Ovary (tissue), 9 donors: ENCODE measurements around the gene GP9. TPM values are rescaled to one million over a fixed set of nuclear protein-coding genes. Genes with fewer than 3 reads are reported as not detected.

Source experiments
- DNase-seq, 5 donors: peaks; one replicate each; pipeline ENCODE4 v3.0.0-alpha.2; 2019 to 2020
- H3K27ac ChIP-seq, 2 donors: fragments of 200-600 bp; one replicate each; pipeline versions ENCODE4 v1.5.1 to v1.8.0; 2019 to 2022
- H3K27me3 ChIP-seq: fragments of 200-600 bp; one replicate; pipeline ENCODE4 v1.8.0; 2022
- H3K36me3 ChIP-seq: fragments of 200-600 bp; sonication (generic); one replicate; pipeline ENCODE4 v1.5.1; 2019
- H3K4me1 ChIP-seq: one replicate; pipeline ENCODE4 v1.8.1; 2013; ENCODE audit warnings: mild to moderate bottlenecking, moderate library complexity; ENCODE audit not compliant: insufficient read depth
- H3K4me3 ChIP-seq: fragments of 200-600 bp; sonication (generic); one replicate; pipeline ENCODE4 v1.5.1; 2017
- H3K9me3 ChIP-seq, 2 donors: fragments of 200-600 bp in 1 of 2; sonication (generic) in 1 of 2; one replicate each; pipeline versions ENCODE4 v1.5.1 to v1.8.1; 2013 to 2019; ENCODE audit warnings: mild to moderate bottlenecking in 1 of 2, moderate library complexity in 1 of 2
- CTCF ChIP-seq, 3 donors: fragments of 450-650 bp in 2 of 3; fragments of 200-600 bp in 1 of 3; IDR thresholded peaks; one replicate each; pipeline versions ENCODE4 v1.5.1 to v1.8.0; 2016 to 2022; ENCODE audit warnings: antibody characterized with exemption in 3 of 3, mild to moderate bottlenecking in 1 of 3
- EP300 ChIP-seq: sonication (generic); formaldehyde crosslinking; IDR thresholded peaks from one replicate; pipeline ENCODE4 v1.6.1; 2017; ENCODE audit warnings: antibody characterized with exemption
- POLR2A ChIP-seq: fragments of 450-650 bp; IDR thresholded peaks from one replicate; pipeline ENCODE4 v1.6.1; 2017; ENCODE audit warnings: antibody characterized with exemption, mild to moderate bottlenecking, moderate library complexity
- WGBS, 3 donors: extraction: QIAGEN DNeasy Blood & Tissue Kit in 1 of 3; methylation state at CpG; one replicate each; pipeline versions ENCODE4 v1.1.5 to v1.1.7; 2013 to 2017; 5-methylcytosine and 5-hydroxymethylcytosine counted together
- intact Hi-C, 4 donors: fragments of 100-400 bp; cut with DNase I; formaldehyde crosslinking; loops; one replicate each; pipeline versions ENCODE4 v1.11.0 to v1.15.1; 2022 to 2023
- polyA plus RNA-seq, 2 donors: library from polyadenylated mRNA; stranded (reverse); fragments of 200-250 nt in 1 of 2; fragments of 350-450 nt in 1 of 2; fragmentation: Illumina TruSeq in 1 of 2; extraction: RNeasy Lipid Tissue Mini Kit (QIAGEN cat#74804) in 1 of 2; gene quantifications; one replicate each; pipeline ENCODE4 v1.2.3, GENCODE V29; 2013 to 2014
- total RNA-seq, 7 donors: library from RNA; depleted of rRNA in 2 of 7; stranded (reverse); fragments of >200 nt in 2 of 7; fragmentation: NEBNext Ultra II Directional in 3 of 7; extraction: Animal tissue kit (Norgen Biotek cat#: 25700) in 3 of 7; gene quantifications; one replicate each; pipeline versions ENCODE4 v1.1.0 to v1.2.4, GENCODE V29; 2016 to 2023
- donor health status: DM: no; HTN: no; CAD: no; lungs with moderate emphysema.
- donor health status: DM: no; HTN: no; CAD: no.
- donor health status: Bipolar disorder and iron deficiency.
- donor health status: DM: yes; HTN: yes; CAD: no.
- donor health status: DM: no; HTN: no; CAD: no.
- donor health status: DM: yes; HTN: yes; CAD: no.

Gene GP9
- total and polyA plus RNA-seq, 9 donors: not detected

DNA sequence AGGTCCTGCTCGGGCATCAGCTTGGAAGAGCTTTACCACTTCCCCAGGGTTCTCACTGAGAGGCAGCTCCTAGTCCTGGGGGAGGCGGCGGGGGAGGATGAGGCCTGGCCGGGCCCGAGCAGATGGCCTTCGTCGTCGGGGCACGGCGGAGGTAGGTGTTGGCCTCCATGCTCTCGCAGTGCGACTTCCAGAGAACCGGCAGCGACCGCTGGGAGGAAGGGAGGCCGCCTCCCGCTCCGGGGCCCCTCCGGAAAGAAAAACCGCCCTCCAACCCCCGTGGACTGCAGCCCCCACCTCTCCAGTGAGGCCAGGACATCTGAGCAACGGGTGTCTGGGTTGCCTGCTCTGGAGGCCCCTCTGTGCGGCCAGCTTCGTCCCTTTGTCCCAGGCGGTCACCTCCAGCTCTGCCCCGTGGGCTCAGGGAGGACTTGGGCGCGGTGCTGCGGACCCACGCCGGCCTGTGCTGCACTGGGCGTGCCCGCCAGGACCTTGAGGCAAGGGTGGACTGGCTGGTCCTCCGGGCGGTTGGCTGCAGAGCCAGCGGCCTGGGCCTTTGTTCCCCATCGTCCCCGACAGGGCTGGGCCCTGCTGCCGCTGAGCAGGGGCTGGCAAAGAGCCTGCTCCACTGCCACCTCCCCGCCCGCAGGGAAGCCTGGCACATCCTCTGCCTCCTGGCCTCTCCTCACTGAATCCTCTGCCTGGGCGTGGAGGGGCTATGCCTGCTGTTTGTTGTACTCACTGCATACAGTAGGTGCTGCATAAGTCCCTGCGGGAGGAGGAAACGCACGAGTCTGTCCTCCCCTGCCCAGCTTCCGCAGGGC is 13.6 kb upstream of the GP9 start:
- no peak overlapping the region for H3K27ac ChIP-seq
- DNase-seq: peak in 1 of 5 donors; percentile 20
- WGBS, 3 donors: 80 to 85% (median 85%) methylated on average over 38 to 46 of the region's 46 CpGs
- no peaks in the 10 kb centered on the region for H3K36me3 ChIP-seq
- peaks cover 9% of the 10 kb centered on the region for H3K4me1 ChIP-seq
- intact Hi-C loops: no loop called here
- no peaks in the 10 kb centered on the region for H3K27me3 ChIP-seq
- no peaks in the 10 kb centered on the region for H3K9me3 ChIP-seq
- no peak for TF ChIP-seq EP300
- TF ChIP-seq CTCF (IDR thresholded peaks at IDR 0.05): no peak
- TF ChIP-seq POLR2A: no peak
- no peak overlapping the region for H3K4me3 ChIP-seq

DNA sequence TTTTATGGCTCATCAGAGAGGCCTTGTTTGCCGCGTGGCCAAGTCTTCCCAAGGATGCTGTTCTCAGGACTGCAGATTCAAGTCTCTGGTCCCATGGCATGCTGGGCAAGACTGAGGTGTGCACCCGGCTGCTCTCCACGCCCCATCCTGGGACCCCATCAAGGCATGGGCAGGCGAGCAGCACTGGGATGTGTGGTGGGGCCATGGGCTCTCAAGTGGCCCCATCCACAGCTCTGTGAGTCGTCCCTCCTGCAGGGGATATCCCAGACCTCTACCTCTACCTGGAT is 13.1 kb upstream of the GP9 start:
- Histone ChIP-seq H3K9me3 (no peaks in the 10 kb centered on the region), H3K27me3 (no peaks in the 10 kb centered on the region), H3K4me1 (peaks cover 12% of the 10 kb centered on the region), H3K27ac (no peak overlapping the region), H3K36me3 (no peaks in the 10 kb centered on the region), H3K4me3 (no peak overlapping the region)
- WGBS, 3 donors: 92 to 94% (median 93%) methylated on average over 6 of the region's 6 CpGs
- intact Hi-C loops: no loop called here
- TF ChIP-seq POLR2A (no peak), CTCF (IDR thresholded peaks at IDR 0.05) (no peak), EP300 (no peak)
- DNase-seq: no peak

DNA sequence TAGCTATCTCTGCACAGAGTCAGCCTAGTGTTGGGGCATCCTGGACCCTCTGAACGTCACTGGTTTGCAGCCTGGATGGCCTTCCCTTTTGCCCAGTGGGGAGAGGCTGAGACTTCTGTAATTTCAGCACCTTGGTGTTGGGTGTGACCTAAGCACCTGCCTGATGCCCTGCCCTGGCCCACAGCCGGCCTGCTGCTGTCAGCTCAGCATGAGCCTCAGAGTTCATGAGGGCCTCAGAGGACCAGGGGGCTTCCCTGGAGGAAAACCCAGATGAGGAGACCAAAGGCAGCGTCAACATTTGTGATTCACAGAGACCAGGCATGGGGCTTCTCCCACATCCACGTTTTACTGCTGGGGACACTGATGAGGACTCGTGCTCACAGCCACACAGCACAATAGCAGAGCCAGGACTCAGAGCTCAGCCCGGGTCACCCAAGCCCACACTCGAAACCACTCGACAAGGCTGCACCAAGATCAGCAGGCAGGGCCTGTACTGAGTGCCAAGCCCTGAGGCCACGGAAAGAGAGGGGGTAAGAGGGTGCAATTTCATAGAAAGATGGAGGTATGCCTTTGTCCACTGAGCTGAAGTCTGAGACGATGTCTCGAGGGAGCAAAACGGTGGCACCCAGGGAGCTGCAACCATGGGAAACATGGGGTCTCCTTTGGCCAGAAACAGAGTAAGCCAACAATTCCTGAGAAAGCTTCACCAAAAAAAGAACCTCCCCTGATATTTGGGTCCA is 9.9 kb upstream of the GP9 start:
- H3K27ac ChIP-seq: no peak overlapping the region
- 88 to 97% (median 94%) methylated on average over 12 of the region's 12 CpGs for WGBS, 3 donors
- H3K4me3 ChIP-seq: no peak overlapping the region
- no peaks in the 10 kb centered on the region for H3K9me3 ChIP-seq
- no peaks in the 10 kb centered on the region for H3K27me3 ChIP-seq
- intact Hi-C loops: loop anchor here in 1 of 4 donors (5.0 kb wide), 1 partner anchor 197 kb away; the partner anchor contains the start of gene COPG1
- H3K36me3 ChIP-seq: no peaks in the 10 kb centered on the region
- DNase-seq: peak in 2 of 5 donors; percentile 11 to 28
- peaks cover 16% of the 10 kb centered on the region for H3K4me1 ChIP-seq
- TF ChIP-seq CTCF (IDR thresholded peaks at IDR 0.05) (no peak), EP300 (no peak), POLR2A (no peak)

- DNase-seq: peak in 1 of 5 donors; percentile 17
- H3K36me3 ChIP-seq: no peaks in the 10 kb centered on the region
- H3K4me3 ChIP-seq: no peak overlapping the region
- no peaks in the 10 kb centered on the region for H3K27me3 ChIP-seq
- intact Hi-C loops: loop anchor here in 1 of 4 donors (5.0 kb wide), 1 partner anchor 195 kb away; the partner anchor contains the start of gene COPG1
- H3K9me3 ChIP-seq: no peaks in the 10 kb centered on the region
- 48 to 55% (median 53%) methylated on average over 5 of the region's 5 CpGs for WGBS, 3 donors
- TF ChIP-seq POLR2A (no peak), EP300 (no peak), CTCF (IDR thresholded peaks at IDR 0.05) (no peak)
- H3K27ac ChIP-seq: peak overlapping the region in 1 of 2 donors; percentile 56
- peaks cover 11% of the 10 kb centered on the region for H3K4me1 ChIP-seq
Measured at GRCh38 chr3:129051871-129052340, 8.7 kb upstream of the GP9 start.
